Ovary (tissue), 9 donors: ENCODE data around the gene MRPL17. TPM values are rescaled to one million over a fixed set of nuclear protein-coding genes. Genes with fewer than 3 reads are reported as not detected.

Source experiments
- DNase-seq, 5 donors: peaks; one replicate each; pipeline ENCODE4 v3.0.0-alpha.2; 2019 to 2020
- H3K27ac ChIP-seq, 2 donors: fragments of 200-600 bp; one replicate each; pipeline versions ENCODE4 v1.5.1 to v1.8.0; 2019 to 2022
- H3K27me3 ChIP-seq: fragments of 200-600 bp; one replicate; pipeline ENCODE4 v1.8.0; 2022
- H3K36me3 ChIP-seq: fragments of 200-600 bp; sonication (generic); one replicate; pipeline ENCODE4 v1.5.1; 2019
- H3K4me1 ChIP-seq: one replicate; pipeline ENCODE4 v1.8.1; 2013; ENCODE audit warnings: mild to moderate bottlenecking, moderate library complexity; ENCODE audit not compliant: insufficient read depth
- H3K4me3 ChIP-seq: fragments of 200-600 bp; sonication (generic); one replicate; pipeline ENCODE4 v1.5.1; 2017
- H3K9me3 ChIP-seq, 2 donors: fragments of 200-600 bp in 1 of 2; sonication (generic) in 1 of 2; one replicate each; pipeline versions ENCODE4 v1.5.1 to v1.8.1; 2013 to 2019; ENCODE audit warnings: mild to moderate bottlenecking in 1 of 2, moderate library complexity in 1 of 2
- CTCF ChIP-seq, 3 donors: fragments of 450-650 bp in 2 of 3; fragments of 200-600 bp in 1 of 3; IDR thresholded peaks; one replicate each; pipeline versions ENCODE4 v1.5.1 to v1.8.0; 2016 to 2022; ENCODE audit warnings: antibody characterized with exemption in 3 of 3, mild to moderate bottlenecking in 1 of 3
- EP300 ChIP-seq: sonication (generic); formaldehyde crosslinking; IDR thresholded peaks from one replicate; pipeline ENCODE4 v1.6.1; 2017; ENCODE audit warnings: antibody characterized with exemption
- POLR2A ChIP-seq: fragments of 450-650 bp; IDR thresholded peaks from one replicate; pipeline ENCODE4 v1.6.1; 2017; ENCODE audit warnings: antibody characterized with exemption, mild to moderate bottlenecking, moderate library complexity
- WGBS, 3 donors: extraction: QIAGEN DNeasy Blood & Tissue Kit in 1 of 3; methylation state at CpG; one replicate each; pipeline versions ENCODE4 v1.1.5 to v1.1.7; 2013 to 2017; 5-methylcytosine and 5-hydroxymethylcytosine counted together
- intact Hi-C, 4 donors: fragments of 100-400 bp; cut with DNase I; formaldehyde crosslinking; loops; one replicate each; pipeline versions ENCODE4 v1.11.0 to v1.15.1; 2022 to 2023
- polyA plus RNA-seq, 2 donors: library from polyadenylated mRNA; stranded (reverse); fragments of 200-250 nt in 1 of 2; fragments of 350-450 nt in 1 of 2; fragmentation: Illumina TruSeq in 1 of 2; extraction: RNeasy Lipid Tissue Mini Kit (QIAGEN cat#74804) in 1 of 2; gene quantifications; one replicate each; pipeline ENCODE4 v1.2.3, GENCODE V29; 2013 to 2014
- total RNA-seq, 7 donors: library from RNA; depleted of rRNA in 2 of 7; stranded (reverse); fragments of >200 nt in 2 of 7; fragmentation: NEBNext Ultra II Directional in 3 of 7; extraction: Animal tissue kit (Norgen Biotek cat#: 25700) in 3 of 7; gene quantifications; one replicate each; pipeline versions ENCODE4 v1.1.0 to v1.2.4, GENCODE V29; 2016 to 2023
- donor health status: DM: no; HTN: no; CAD: no; lungs with moderate emphysema.
- donor health status: DM: no; HTN: no; CAD: no.
- donor health status: Bipolar disorder and iron deficiency.
- donor health status: DM: yes; HTN: yes; CAD: no.
- donor health status: DM: no; HTN: no; CAD: no.
- donor health status: DM: yes; HTN: yes; CAD: no.

Gene MRPL17
- total and polyA plus RNA-seq, 9 donors, result 23.0 to 37.9 (median 30.1) TPM

- Histone ChIP-seq H3K36me3 (no peaks in the 10 kb centered on the region), H3K27ac (no peak overlapping the region), H3K4me3 (no peak overlapping the region), H3K9me3 (no peaks in the 10 kb centered on the region), H3K4me1 (peaks cover 14% of the 10 kb centered on the region), H3K27me3 (no peaks in the 10 kb centered on the region)
- WGBS, 3 donors, result 52 to 64% (median 52%) methylated on average over 3 of the region's 3 CpGs
- intact Hi-C loops, result no loop called here
- TF ChIP-seq EP300 (no peak), CTCF (IDR thresholded peaks at IDR 0.05) (no peak), POLR2A (no peak)
- DNase-seq, result no peak
Observed at GRCh38 chr11:6652182-6652581, 31.0 kb downstream of the MRPL17 start.

GRCh38 chr11:6650980-6651379 is 32.2 kb downstream of the MRPL17 start:
- Histone ChIP-seq H3K27me3 (no peaks in the 10 kb centered on the region), H3K4me3 (no peak overlapping the region), H3K36me3 (no peaks in the 10 kb centered on the region), H3K9me3 (no peaks in the 10 kb centered on the region), H3K4me1 (peaks cover 24% of the 10 kb centered on the region), H3K27ac (no peak overlapping the region)
- DNase-seq, result no peak
- TF ChIP-seq EP300 (no peak), POLR2A (no peak), CTCF (IDR thresholded peaks at IDR 0.05) (no peak)
- WGBS, 3 donors, result 43 to 51% (median 48%) methylated on average over 6 of the region's 6 CpGs
- intact Hi-C loops, result no loop called here

- TF ChIP-seq POLR2A (no peak), EP300 (no peak), CTCF (IDR thresholded peaks at IDR 0.05) (no peak)
- intact Hi-C loops, result no loop called here
- DNase-seq, result no peak
- no peaks in the 10 kb centered on the region for H3K36me3 ChIP-seq
- no peaks in the 10 kb centered on the region for H3K9me3 ChIP-seq
- no peaks in the 10 kb centered on the region for H3K27me3 ChIP-seq
- no peak overlapping the region for H3K27ac ChIP-seq
- H3K4me3 ChIP-seq, result no peak overlapping the region
- H3K4me1 ChIP-seq, result peaks cover 25% of the 10 kb centered on the region
Observed at GRCh38 chr11:6650104-6650503, 33.0 kb downstream of the MRPL17 start.

- Histone ChIP-seq H3K27ac (no peak overlapping the region), H3K27me3 (no peaks in the 10 kb centered on the region), H3K4me3 (no peak overlapping the region), H3K9me3 (no peaks in the 10 kb centered on the region), H3K4me1 (peaks cover 17% of the 10 kb centered on the region), H3K36me3 (no peaks in the 10 kb centered on the region)
- intact Hi-C loops, result no loop called here
- 14 to 30% (median 25%) methylated on average over 1 of the region's 1 CpG for WGBS, 3 donors
- no peak for DNase-seq
- TF ChIP-seq POLR2A (no peak), EP300 (no peak)
Observed at GRCh38 chr11:6648501-6648900, 34.6 kb downstream of the MRPL17 start.

GRCh38 chr11:6647836-6648235 is 35.3 kb downstream of the MRPL17 start:
- H3K9me3 ChIP-seq, result no peaks in the 10 kb centered on the region
- DNase-seq, result no peak
- H3K4me3 ChIP-seq, result no peak overlapping the region
- H3K27ac ChIP-seq, result no peak overlapping the region
- no peaks in the 10 kb centered on the region for H3K36me3 ChIP-seq
- peaks cover 17% of the 10 kb centered on the region for H3K4me1 ChIP-seq
- TF ChIP-seq POLR2A (no peak), EP300 (no peak)
- 86 to 90% (median 89%) methylated on average over 2 of the region's 2 CpGs for WGBS, 3 donors
- no peaks in the 10 kb centered on the region for H3K27me3 ChIP-seq
- intact Hi-C loops, result no loop called here
